Stimulated activated CD8-positive, alpha-beta memory T cell treated with anti-CD3 and anti-CD28 coated beads, Interleukin-12 subunit alpha, Interleukin-12 subunit beta, amount 100 ng/mL, for 24 hours (primary cell): Measurements from ENCODE around the gene C22orf39.

Source experiments
- DNase-seq: peaks from one replicate; pipeline ENCODE4 v3.0.0-alpha.2; 2020; ENCODE audit errors: extremely low read depth

The C22orf39 gene

DNA sequence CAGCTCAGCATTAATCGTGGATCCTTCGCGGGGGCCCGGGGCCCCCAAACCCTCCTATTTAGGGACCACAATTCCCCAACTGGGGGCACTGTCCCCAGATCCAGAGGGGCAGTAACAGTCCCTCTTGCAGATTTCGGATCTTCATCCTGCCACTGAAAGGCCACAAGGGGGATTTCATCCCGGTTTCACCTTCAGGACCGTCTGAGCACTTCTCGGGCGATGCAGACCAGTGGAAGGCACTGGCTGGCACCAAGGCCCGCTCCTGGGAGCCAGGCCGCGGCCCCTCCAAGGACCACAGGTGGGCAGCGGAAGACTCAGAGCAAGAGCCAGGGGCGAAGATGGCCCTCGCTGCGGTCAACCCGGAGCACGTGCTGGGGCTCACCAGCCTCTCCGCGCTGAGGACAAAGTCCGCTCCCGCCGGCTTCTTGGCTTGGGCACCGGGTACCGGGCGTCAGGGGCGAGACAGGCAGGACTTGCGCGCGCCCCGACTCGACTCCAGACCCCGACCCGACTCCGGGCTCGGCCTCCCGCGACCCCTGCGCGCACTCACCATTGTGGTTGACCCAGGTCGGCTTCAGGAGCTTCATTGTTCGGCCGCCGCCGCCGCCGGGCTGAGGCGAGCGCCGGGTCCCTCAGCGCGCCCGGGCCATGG, 16.5 kb downstream of the C22orf39 start:
- DNase-seq = no peak

DNA sequence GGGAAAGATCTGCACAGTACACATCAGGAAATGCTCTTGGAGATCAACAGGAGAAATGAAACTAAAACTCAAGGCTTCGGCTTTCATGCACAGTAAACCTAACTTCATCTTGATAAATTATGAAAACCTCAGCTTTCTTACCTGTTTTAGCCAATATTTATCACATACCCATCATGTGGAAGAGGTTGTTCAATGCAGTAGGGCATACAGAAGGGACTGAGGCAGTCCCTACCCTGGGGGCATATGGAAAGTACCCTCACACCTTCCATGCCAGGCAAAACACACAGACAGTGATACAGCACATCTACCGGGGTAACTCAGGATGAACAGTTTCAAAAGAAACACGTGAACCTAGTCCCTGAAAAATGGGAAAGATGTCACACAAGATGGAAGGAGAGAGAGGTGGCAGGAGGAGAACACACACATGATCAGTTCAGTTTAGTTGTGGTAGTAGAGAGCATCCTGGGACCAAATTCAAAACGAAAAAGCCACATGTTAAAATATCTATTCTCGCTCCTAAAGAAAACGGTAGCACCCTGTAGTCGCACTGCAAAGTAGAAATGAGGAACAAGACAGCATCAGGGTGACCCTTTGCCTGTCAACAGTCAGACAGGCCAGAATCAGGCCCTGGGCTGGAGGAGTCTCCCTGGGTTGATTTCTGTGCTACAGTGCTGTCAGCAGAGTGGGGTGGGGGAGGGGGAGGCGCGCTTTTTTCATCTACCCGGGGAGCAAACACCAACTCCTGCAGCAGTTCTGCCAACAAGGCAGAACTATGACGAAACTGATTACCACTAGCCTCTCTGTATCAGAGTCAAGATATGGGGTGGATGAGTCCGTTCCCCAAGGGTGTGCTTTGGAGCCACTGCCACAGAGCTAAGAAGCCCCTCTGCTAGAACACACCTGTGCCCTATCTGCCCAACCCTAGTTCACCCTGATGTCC, 17.3 kb downstream of the C22orf39 start:
- DNase-seq = no peak

DNA sequence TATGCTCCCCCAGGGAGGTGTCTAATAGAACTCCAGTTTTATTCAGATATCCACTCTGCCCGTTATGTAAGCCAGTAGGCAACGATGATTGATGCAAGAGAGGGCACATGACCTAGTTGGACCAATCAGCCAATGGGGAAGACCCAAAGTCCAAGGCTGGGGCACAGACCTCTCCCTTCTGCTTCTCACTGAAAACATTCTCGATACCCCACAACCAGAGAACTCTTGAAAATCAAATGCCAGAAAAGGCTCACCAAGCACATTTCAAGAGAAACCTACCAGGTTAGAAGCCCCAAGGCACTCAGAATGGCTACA, 23.4 kb downstream of the C22orf39 start:
- DNase-seq = no peak

DNA sequence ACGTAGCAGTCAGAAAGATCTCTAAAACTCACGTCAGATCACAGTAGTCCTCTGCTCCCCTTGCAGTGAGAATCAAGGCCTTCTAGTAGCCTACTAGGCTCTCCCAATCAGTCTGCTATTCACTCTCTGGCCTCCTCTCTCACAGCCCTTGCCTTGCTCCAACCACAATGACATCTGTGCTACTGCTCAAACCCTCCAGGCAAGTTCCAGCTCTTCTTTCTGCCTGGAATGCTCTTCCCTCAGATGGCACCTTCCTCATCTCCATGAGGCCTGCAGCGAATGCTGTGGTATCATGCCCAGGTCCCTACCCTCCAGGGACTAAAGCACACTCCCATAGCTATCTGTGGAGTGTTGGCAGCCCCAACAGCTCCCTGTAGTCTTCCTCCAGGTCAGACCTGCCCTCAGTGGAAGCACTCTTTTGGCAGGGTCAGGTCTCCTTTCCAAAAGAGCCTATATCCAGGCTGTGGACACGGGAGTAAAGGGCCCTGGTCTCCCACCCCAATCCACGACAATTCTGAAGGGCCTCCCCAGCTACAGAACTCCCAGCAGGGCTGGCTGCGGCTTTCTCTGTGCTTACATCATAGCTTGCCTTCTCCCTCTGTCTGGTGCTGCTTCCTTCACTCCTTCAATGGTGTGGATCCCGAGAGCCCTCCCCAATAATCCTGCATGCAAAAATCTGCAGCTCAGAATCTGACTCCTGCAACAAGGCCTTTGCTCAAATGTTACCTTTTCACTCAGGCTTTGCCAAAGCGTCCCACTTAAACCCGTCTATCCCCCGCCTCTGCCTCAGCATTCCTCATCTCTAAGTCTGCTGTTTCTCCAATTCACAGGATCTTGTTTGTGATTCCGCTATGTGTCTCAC, 24.8 kb downstream of the C22orf39 start:
- DNase-seq = no peak

DNA sequence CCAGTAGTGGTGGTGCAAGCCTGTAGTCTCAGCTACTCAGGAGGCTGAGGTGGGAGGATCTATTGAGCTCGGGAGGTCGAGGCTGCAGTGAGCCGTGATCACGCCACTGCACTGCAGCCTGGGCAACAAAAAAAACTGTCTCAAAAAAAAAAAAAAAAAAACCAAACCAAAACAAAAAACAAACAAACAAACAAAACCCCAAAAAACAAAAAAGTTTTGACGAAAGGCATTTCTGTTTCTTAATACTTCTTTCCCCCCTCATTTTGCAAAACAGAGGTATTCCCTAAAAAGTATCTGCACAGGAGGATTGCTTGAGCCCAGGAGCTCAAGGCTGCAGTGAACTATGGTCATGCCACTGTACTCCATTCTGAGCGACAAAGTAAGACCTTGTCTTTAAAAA, 27.2 kb downstream of the C22orf39 start:
- DNase-seq = no peak

DNA sequence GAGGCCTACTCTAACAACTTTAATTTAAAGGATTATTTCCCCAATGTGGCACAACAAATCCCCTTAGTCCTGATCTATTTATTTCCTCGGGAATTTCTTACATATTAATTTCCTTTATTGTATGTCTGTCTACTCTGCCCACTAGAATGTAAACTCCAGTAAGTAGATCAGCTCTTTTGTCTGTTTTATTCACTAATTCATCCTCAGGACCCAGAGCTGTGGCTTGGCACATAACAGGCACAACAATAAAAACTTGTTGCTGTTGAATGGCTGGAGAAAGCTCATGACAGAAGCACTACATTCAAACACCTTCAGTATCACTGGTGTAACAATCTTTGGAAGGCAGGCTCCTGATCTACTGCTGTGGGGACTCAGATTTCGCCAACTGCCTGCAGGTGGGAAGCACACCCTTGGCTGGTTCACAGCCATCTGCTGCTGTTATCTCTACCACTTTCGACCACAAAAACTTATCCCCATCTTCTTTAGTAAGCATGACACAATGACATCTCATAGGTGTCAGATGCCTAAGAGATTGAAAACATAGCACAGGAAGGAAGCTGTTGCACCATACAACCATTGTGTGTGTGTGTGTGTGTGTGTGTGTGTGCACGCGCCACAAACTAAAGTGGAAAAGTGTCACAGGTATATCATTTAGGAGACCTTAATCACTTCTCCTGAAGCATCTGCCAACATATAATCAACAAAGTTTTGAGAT, 27.9 kb downstream of the C22orf39 start:
- no peak for DNase-seq

DNA sequence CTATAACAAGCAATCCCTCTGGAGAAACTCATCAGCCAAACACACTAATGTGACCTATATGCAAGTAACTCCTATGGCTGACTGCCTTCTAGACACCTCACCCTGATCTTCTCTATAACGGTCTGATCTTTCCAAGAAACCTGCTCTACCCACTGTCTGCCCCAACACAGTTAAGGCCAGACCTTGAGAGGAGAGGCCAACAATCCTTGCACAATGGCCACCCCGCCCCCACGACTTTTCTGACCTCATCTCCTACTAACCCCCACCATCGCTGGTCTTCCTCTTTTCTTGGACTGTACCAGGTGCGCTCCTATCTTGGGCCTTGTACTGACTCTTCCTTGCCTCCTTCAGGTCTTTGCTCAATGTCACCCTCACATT, 28.4 kb downstream of the C22orf39 start:
- DNase-seq = no peak

DNA sequence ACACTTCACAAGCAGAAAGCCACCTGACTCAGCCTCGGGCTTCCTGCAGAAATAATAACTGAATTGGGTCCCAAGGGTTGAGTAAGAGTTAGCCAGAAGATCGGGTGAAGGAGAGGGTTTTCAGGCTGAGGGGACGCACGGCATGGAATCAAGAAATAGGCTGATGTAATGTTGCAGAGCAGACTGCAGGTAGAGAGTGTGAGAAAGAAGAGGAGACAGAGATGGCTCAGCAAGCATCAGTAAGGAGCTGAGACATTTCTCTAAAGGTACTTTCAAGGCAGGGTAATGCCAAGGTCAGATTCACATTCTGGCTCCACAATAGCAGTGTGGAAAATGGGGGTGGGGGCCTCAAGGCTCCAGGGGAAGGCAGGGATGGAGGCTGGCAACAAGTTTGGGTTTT, 34.6 kb downstream of the C22orf39 start:
- DNase-seq = no peak

DNA sequence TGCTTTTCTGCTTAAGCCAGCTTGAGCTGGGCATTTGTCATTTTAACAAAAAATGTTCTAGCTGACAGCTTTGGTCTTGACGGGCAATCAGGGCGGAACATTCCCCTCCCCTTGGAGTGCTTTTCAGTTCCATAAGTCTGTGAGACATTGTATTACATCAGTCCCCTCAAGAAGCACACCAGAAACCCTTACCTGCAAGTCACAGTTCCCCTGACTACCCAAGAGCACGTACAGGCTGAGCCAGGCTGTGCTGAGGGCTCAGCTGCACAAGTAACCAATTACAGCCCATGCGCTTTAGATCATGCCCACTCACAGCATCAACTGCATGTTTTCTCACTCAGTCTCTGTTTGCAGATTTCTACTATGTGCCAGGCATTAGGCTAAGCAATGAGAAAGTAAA, 35.0 kb downstream of the C22orf39 start:
- DNase-seq = no peak

DNA sequence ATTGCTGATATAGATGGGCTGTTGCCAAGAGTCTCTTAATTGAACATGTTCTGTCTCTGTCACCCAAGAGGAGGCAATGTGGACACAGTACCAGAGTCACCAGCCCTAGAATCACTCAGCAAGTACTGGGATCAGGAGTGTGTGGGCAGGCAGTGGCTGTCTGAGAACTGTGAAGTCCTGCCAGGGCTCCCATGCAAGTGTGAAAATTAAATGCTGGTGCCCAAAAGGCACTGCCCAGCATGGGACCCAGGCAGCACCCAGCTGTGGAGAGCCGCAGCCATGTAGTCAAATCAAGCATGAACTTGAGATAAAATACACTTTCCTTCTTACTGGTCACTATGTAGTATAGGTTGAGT, 35.8 kb downstream of the C22orf39 start:
- DNase-seq = no peak

DNA sequence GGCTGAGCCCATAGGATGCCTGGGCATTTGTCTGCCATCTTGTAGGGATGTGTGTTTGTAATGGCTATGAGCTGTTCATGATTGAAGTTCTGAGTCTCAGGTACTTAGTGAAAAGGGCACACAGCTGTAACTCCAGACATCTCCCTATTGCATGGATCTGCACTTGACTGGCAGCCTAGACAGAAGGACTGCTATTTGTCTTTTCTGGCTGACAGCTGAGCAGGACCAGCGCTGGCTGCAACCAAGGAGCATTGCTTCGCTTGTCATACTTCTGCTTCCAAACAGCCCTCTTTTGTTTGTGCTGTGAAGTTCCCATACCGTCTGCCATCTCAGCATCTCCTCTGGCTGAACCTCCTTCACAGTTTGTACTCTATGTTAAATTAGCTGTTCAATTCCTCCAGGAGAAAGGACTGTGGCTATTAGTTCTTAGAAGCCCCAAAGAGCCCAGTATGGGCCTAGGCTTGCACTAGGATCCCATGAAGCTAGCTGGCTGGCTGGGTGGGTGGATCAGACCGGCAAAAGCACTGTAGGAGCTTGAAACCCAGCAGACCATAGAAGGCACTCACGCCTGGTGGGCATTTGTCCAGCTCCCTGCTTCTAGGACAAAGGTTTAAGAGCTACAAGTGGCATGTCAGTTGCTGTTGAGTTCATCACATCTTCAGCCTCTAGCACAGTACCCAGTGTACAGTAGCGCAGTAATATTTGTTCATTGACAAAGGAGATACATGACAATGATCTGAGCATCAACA, 36.4 kb downstream of the C22orf39 start:
- no peak for DNase-seq

DNA sequence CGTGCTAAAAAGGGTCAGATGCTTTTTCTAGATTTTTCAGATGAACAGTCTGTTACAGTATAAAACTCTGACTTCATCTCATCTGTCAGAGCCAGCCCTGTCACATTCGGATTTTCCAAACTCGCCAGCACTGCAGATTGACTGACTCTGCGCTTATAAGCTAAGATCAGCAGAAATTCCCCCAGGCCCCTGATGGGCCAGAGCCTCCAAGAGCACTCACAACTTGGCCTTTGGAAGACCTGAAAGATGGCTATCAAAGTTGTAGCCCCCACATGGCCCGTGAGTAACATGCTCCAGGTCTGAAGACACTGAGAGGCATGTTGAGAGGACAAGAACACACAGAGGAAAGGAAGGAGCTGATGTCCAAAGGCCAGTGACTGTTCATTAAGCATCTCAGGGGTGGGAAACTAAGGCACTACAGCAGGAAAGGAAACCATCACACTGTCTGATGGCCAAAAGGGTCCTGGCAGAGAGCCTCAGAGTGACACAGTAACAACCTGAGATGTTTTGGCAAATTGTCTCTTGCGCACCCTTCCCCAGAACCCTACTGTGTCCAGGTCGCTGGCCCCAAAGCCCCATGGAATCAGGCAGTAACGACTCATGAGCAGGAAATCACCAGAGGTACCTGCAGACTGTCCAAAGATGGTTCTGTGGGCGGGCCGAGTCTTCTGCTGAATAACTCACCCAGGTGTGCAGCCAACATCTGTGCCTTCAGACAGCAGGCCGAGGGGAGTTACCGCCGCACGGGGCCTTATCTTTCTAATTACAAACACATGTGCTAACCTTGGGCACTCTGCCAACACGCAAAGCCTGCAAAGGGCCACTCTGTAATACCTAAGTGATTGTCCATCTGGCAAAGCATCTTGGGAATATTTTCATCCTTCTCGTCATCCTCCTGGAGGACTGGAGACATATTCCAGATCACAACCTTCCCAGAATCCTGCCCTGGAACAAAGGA, 39.6 kb downstream of the C22orf39 start:
- no peak for DNase-seq

DNA sequence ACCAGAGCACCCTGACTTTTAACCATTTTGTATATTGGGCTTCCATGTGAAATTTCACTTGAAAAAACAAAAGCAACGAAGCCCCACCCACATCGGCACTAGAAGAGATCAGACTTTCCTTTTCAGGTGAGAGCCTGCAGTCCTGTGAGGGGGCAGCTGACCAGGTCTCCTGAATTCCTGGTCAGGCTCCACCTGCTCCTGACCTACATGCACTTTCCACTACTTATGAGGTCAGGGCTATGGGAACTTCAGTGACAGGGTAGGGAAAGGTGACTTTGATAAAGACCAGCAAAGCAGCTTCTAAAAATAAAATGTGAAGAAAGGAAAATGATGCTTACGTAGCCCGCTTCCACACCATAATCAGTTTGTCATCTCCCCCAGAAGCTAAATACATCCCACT, 40.7 kb downstream of the C22orf39 start:
- DNase-seq = no peak

DNA sequence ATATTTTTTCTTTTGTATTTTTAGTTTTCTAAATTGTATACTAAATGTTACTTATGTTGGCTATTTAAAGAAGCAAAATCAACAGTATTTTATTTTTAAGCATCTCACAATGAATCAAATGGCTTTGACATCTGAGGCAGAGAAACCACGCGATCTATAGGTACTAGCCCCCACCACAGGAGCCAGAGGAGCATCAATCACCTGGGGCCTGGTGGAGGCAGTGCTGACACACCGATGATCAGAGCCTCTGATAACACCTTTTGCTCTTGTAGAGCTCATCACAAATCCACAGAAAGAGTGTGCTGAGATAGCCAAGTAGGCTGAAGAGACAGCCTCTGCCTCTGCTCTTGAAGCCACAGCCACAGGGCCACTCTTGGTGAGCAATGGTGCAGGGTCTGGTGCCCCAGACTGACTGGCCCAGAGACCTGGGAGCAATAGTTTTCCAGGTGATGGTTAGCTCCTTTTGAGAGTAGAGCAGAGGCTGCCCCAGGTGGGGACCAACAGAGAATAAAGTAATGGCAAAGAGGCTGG, 41.2 kb downstream of the C22orf39 start:
- no peak for DNase-seq

DNA sequence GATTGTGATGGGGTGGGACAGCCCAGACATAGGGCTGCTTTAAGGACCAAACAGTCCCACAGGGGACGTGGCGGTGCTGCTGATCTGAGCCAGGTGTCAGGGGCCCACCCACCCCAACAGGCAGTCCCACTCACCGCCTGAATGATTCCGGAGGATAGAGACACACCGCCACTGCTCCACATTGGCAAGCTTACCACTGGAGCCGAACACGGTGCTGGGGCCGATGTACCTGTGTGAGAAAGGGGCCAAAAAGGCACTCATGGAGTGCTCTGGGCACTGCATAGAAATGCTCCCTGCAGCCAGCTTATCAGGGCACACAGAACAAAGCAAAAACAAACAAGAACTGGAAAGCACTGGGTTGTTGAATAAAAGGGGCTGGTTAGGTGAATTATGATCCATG, 41.9 kb downstream of the C22orf39 start:
- no peak for DNase-seq

DNA sequence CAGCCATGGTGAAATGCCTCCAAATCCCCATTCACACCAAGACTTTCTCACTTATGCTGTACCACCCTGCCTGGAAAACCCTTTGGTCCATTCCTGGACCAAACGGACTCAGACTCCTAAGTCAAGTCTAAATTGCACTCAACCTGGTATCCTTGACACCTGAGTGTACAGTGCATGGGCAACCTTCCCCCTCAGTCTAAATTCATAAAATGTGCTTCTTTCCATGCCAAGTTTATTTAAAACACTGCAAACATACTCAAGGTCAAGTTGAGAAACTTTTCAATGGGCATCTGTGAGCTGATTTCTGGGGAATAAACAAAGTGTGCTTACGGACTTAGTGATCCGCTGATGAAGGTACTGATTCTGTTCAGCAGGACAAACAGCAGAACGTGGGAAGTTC, 42.4 kb downstream of the C22orf39 start:
- DNase-seq = no peak

DNA sequence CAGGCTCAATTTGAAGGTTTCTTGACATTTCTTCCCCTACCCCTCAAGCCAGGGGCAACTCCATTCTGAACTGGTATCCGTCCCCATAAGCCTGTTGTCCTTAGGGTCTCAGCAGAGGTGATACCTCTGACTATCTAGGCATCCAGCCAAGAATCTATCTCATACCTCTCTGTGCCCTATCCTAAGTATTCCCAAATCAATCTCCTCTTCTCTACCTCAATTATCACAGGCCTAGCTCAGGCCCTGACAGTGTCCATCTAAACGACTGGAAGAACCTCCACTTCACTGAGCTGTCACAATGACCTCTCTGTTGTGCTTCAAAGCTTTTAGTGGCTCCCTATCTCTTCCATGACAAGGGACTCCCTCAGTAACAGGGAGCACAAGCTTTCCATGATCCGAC, 42.8 kb downstream of the C22orf39 start:
- DNase-seq = no peak

DNA sequence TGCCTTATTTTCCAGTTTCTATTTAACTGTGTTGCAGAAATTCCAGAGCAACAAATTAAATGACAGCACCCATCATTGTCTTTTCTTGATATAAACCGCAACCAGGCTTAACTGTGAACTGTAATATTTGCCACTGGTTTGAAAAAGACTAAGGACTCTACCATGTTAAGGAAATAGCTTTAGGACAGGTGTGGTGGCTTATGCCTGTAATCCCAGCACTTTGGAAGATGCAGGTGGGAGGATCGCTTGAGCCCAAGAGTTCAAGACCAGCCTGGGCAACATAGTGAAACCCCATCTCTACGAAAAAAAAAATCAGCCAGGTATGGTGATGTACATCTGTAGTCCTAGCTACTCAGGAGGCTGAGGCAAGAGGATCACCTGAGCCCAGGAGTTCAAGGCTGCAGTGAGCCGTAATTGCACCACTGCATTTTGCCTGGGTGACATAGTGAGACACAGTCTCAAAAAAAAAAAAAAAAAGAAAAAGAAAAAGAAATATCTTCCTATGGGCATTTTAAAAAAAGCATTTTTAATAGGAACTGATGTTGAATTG, 44.8 kb downstream of the C22orf39 start:
- DNase-seq = no peak

DNA sequence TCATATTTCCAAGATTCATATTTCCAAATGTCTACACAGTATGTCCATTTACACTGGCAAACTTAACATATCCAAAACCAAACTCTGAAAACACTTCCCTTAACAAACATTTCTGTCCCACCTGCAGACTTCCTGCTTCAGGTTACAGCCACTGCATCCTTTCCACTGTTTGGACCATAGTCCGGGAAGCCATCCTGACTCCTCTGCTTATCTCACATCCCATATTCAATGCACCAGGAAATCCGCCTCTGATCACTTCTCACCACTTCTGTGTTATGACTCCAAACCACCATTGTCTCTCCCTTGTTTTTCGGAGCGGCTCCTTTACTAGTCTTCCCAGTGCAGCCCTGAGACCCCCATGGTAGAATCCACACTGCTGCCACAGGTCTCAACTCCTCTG, 46.0 kb downstream of the C22orf39 start:
- DNase-seq = no peak

DNA sequence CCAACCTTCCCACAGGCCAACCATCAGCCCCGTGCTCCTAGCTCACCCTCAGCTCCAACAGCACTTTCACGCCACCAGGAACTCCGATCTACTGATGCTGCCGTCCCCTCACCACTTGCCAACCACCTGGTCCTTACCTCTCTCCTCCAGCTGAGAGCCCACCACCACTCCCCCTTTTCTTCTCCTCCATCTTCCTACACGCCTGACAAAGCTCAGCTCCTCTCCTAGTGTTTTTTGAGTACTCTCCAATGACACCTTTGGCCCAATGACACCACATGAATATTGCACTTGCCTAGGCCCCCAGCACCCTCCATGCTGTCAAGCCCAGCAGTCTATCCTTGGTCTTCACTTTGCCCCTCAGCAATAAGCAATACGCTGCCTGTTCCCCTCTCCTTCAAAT, 46.6 kb downstream of the C22orf39 start:
- no peak for DNase-seq
